ENCODE measurements around the gene PDE6A.

GRCh38 chr5:149811453-149811852 lies 133.1 kb downstream of the PDE6A start:
- TF ChIP-seq POLR2A (IDR thresholded peaks at IDR 0.05; ENCODE audit: low read depth) (no peak), CTCF (IDR thresholded peaks at IDR 0.05) (no peak), EP300 (IDR thresholded peaks at IDR 0.05) (no peak), POLR2AphosphoS5 (IDR thresholded peaks at IDR 0.05) (no peak)
